ENCODE results near the gene RALY. TPM values are rescaled to one million over a fixed set of nuclear protein-coding genes. Genes with fewer than 3 reads are reported as not detected.

The RALY gene
- total RNA-seq, 3 donors from 2014 or later = 152 to 229 (median 215) TPM

DNA sequence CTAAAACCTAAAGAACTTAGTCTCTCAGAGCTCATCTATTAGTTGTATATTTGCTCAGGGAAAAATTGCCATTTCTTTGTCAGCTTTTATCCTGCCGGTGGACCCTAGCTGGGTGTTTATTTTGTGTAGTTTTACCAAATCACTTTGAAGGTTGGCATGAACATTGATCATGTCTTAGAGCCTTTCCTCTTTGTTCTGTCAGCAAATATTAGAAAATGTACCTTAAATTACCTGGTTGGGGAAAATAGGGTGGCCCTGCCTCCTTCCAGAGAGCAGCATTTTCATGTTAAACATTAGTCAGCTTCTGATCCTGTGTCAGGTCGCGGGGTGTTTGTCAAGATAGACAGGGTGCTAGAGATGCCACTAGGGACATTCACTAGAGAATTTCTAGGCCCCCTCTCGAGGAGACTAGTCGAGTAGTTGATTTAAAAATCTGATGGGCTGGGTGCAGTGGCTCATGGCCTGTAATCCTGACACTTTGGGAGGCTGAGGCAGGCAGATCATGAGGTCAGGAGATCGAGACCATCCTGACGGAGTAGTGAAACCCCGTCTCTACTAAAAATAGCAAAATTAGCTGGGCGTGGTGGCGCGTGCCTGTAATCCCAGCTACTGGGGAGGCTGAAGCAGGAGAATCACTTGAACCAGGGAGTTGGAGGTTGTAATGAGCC, 11.2 kb downstream of the RALY start:
- ATAC-seq (no peak), DNase-seq (no peak)
- no peak for TF ChIP-seq CTCF (IDR thresholded peaks at IDR 0.05)
- Histone ChIP-seq H3K4me1 (ENCODE audit: low read depth) (peaks cover 24% of the 10 kb centered on the region), H3K4me3 (no peak overlapping the region), H3K9me3 (no peaks in the 10 kb centered on the region), H3K36me3 (ENCODE audit: low read depth) (no peaks in the 10 kb centered on the region)
- intact Hi-C loops (cut with DNase I, micrococcal nuclease) = no loop called here

DNA sequence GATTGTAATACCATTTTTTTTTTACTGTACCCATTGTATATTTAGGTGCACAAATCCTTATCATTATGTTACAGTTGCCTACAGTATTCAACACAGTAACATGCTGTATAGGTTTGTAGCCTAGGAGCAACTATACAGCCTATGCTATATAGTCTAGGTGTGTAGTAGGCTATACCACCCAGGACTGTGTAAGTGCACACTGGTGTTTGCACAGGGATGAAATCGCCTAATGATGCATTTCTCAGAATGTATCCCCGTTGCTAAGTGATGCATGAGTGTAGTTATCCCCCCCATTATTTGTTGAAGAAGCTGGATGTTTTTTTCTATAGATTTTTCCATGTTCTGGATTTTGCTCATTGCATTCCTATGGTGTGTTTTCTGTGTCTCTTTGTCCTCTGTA, 12.9 kb downstream of the RALY start:
- Histone ChIP-seq H3K4me1 (ENCODE audit: low read depth) (peaks cover 26% of the 10 kb centered on the region), H3K4me3 (no peak overlapping the region), H3K9me3 (no peaks in the 10 kb centered on the region), H3K36me3 (ENCODE audit: low read depth) (no peaks in the 10 kb centered on the region)
- intact Hi-C loops (cut with DNase I, micrococcal nuclease) = no loop called here
- no peak for TF ChIP-seq CTCF (IDR thresholded peaks at IDR 0.05)
- ATAC-seq (no peak), DNase-seq (no peak)

DNA sequence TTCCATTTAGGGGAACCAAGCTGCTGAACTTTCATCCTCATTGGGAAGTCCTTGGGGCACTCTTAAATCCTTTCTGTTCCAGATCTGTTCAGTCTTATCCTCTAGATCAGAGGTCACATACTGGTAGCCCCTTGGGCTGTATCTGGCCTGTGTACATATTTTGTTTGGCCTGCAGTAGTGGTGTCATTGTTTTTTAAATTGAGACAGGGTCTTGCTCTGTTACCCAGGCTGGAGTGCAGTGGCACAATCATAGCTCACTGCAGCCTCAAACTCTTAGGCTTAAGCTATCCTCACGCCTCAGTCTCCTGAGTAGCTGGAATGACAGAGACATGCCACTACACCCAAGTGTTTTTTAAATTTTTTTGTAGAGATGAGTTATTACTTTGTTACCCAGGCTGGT, 14.8 kb downstream of the RALY start:
- DNase-seq = no peak
- H3K9me3 ChIP-seq = no peaks in the 10 kb centered on the region
- H3K36me3 ChIP-seq (ENCODE audit: low read depth) = no peaks in the 10 kb centered on the region
- no peak for TF ChIP-seq CTCF (IDR thresholded peaks at IDR 0.05)
- no peak overlapping the region for H3K4me3 ChIP-seq
- H3K4me1 ChIP-seq (ENCODE audit: low read depth) = peaks cover 31% of the 10 kb centered on the region
- ATAC-seq = no peak
- intact Hi-C loops (cut with DNase I, micrococcal nuclease) = no loop called here

DNA sequence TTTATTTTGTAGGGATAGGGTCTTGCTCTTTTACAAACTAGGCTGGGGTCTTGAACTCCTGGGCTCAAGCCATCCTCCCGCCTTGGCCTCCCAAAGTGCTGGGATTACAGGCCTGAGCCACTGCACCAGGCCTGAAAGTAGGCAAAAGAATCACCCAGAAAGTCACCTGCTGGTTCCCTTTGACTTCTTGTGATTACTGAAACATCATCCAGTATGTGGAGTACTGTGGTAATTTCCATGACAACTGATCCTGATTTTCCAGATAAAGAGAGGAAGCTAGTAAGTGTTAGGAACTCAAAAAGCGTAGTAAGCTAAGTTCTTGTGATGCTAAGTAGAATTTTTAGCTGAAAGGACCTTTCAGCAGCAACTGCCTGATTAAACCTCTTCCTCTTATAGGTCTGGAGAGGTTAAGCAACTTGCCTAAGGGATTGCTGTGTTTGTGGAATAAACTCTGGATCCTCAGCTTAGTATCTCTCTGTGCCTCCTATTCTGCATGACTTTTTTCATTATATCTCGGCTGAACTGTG, 16.8 kb downstream of the RALY start:
- TF ChIP-seq CTCF (IDR thresholded peaks at IDR 0.05) = no peak
- peaks cover 44% of the 10 kb centered on the region for H3K4me1 ChIP-seq (ENCODE audit: low read depth)
- no peak overlapping the region for H3K4me3 ChIP-seq
- H3K36me3 ChIP-seq (ENCODE audit: low read depth) = no peaks in the 10 kb centered on the region
- DNase-seq (no peak), ATAC-seq (no peak)
- intact Hi-C loops (cut with DNase I, micrococcal nuclease) = no loop called here
- H3K9me3 ChIP-seq = no peaks in the 10 kb centered on the region

GRCh38 chr20:34011275-34011674, 17.6 kb downstream of the RALY start:
- Histone ChIP-seq H3K36me3 (ENCODE audit: low read depth) (no peaks in the 10 kb centered on the region), H3K4me1 (ENCODE audit: low read depth) (peaks cover 52% of the 10 kb centered on the region), H3K9me3 (no peaks in the 10 kb centered on the region), H3K4me3 (no peak overlapping the region)
- TF ChIP-seq CTCF (IDR thresholded peaks at IDR 0.05) = no peak
- ATAC-seq (no peak), DNase-seq (no peak)
- intact Hi-C loops (cut with DNase I, micrococcal nuclease) = no loop called here
